ENCODE measurements around the gene IGF2BP1. TPM values are rescaled to one million over a fixed set of nuclear protein-coding genes. Genes with fewer than 3 reads are reported as not detected.
"Not testable (repeated sequence)": the region's sequence is repeated elsewhere in the genome, so short reads cannot be mapped to it uniquely, and the experiment has no call there.

The IGF2BP1 gene
- total RNA-seq, 2 donors from 2014 or later, result not detected

- Histone ChIP-seq H3K36me3 (no peaks in the 10 kb centered on the region), H3K4me1 (no peaks in the 10 kb centered on the region), H3K4me3 (peak overlapping the region; percentile 14 to 35), H3K9me3 (no peaks in the 10 kb centered on the region), H3K27ac (no peak overlapping the region), H3K27me3 (no peaks in the 10 kb centered on the region)
- DNase-seq (ENCODE audit: low spot score), result peak; percentile 60
- peak; percentile 72 to 82 for TF ChIP-seq CTCF (IDR thresholded peaks at IDR 0.05)
Observed at GRCh38 chr17:49035470-49036269, 38.5 kb downstream of the IGF2BP1 start.

- H3K4me1 ChIP-seq, result no peaks in the 10 kb centered on the region
Observed at GRCh38 chr17:49036270-49036626, 39.1 kb downstream of the IGF2BP1 start.

GRCh38 chr17:49038138-49038537, 41.0 kb downstream of the IGF2BP1 start:
- no peak overlapping the region for H3K27ac ChIP-seq
- DNase-seq (ENCODE audit: low spot score), result no peak
- H3K36me3 ChIP-seq, result no peaks in the 10 kb centered on the region
- no peak for TF ChIP-seq CTCF (IDR thresholded peaks at IDR 0.05)
- H3K27me3 ChIP-seq, result no peaks in the 10 kb centered on the region
- H3K4me1 ChIP-seq, result no peaks in the 10 kb centered on the region
- H3K9me3 ChIP-seq, result no peaks in the 10 kb centered on the region
- no peak overlapping the region for H3K4me3 ChIP-seq

More at GRCh38 chr17:49036270-49036626, 39.1 kb downstream of the IGF2BP1 start:
- Histone ChIP-seq H3K27ac (no peak overlapping the region), H3K9me3 (no peaks in the 10 kb centered on the region), H3K36me3 (no peaks in the 10 kb centered on the region), H3K4me3 (no peak overlapping the region), H3K27me3 (no peaks in the 10 kb centered on the region)
- no peak for DNase-seq (ENCODE audit: low spot score)
- no peak for TF ChIP-seq CTCF (IDR thresholded peaks at IDR 0.05)

- Histone ChIP-seq H3K9me3 (no peaks in the 10 kb centered on the region), H3K27me3 (no peaks in the 10 kb centered on the region), H3K4me3 (no peak overlapping the region), H3K27ac (no peak overlapping the region), H3K36me3 (no peaks in the 10 kb centered on the region), H3K4me1 (no peaks in the 10 kb centered on the region)
- no peak for TF ChIP-seq CTCF (IDR thresholded peaks at IDR 0.05)
- DNase-seq (ENCODE audit: low spot score), result no peak
Observed at GRCh38 chr17:49038544-49038943, 41.4 kb downstream of the IGF2BP1 start.

GRCh38 chr17:49039518-49039917, 42.3 kb downstream of the IGF2BP1 start:
- H3K27ac ChIP-seq; H3K4me1 ChIP-seq; H3K27me3 ChIP-seq; H3K36me3 ChIP-seq; DNase-seq (ENCODE audit: low spot score); H3K9me3 ChIP-seq; H3K4me3 ChIP-seq: not testable (repeated sequence)

- Histone ChIP-seq H3K4me3 (no peak overlapping the region), H3K9me3 (no peaks in the 10 kb centered on the region), H3K27ac (no peak overlapping the region), H3K4me1 (no peaks in the 10 kb centered on the region), H3K36me3 (no peaks in the 10 kb centered on the region), H3K27me3 (no peaks in the 10 kb centered on the region)
- TF ChIP-seq CTCF (IDR thresholded peaks at IDR 0.05), result no peak
- DNase-seq (ENCODE audit: low spot score), result no peak
Observed at GRCh38 chr17:49041527-49041926, 44.3 kb downstream of the IGF2BP1 start.
